Activated CD4-positive, alpha-beta T cell treated with anti-CD3 and anti-CD28 coated beads, Interleukin-2, amount 50 U/mL, for 48 hours (primary cell): ENCODE measurements around the gene KLHL2.
"Not testable (repeated sequence)": the region's sequence is repeated elsewhere in the genome, so short reads cannot be mapped to it uniquely, and the experiment has no call there.

Experiments used
- DNase-seq, 2 experiments: peaks; one replicate each; pipeline ENCODE4 v3.0.0-alpha.2; 2020

The KLHL2 gene

GRCh38 chr4:165332502-165332901 lies 125.1 kb downstream of the KLHL2 start:
- no peak for DNase-seq

- no peak for DNase-seq
These were observed 127.9 kb downstream of the KLHL2 start for GRCh38 chr4:165335163-165335703.

- no peak for DNase-seq
These were observed 129.4 kb downstream of the KLHL2 start for GRCh38 chr4:165336743-165337142.

GRCh38 chr4:165342340-165342739 lies 135.0 kb downstream of the KLHL2 start:
- DNase-seq: not testable (repeated sequence)

DNA sequence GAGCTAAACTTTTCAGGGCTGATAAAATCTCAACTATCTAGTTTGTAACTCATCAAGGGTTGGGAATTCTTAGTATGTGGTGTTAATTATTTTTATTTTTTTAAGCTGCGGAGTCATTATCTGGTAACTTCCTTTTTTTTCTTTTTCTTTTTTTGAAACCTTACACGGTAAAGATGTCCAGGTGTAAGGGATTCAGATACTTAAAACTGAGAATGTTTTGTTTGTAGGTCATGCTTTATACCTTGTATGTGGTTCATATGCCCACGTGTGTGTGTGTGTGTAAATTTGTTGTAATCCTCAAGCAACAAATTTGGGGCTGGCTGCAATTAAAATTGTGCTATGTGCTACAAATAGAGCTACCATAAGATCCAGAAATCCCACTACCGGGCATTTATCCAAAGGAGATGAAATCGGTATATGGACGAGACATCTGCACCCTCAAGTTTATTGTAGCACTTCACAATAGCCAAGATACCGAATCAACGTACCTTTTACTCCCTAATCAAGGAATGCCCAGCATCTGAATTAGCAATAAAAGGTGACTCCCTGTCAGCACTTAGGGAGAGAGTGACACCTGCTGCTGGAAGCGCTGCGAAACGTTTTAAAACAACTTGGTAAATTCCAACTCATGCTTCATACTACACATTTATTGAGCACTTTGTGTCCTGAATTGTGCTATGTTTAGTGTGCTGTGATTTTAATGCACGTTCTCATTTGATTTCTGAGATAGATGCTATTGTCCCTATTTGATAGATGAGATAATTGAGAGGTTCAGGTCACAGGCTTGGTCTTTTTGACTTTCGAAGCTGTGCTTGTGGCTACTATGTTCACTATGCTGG lies 136.2 kb downstream of the KLHL2 start:
- DNase-seq: no peak

- DNase-seq: no peak
These were observed 138.5 kb downstream of the KLHL2 start for GRCh38 chr4:165345666-165346417.

DNA sequence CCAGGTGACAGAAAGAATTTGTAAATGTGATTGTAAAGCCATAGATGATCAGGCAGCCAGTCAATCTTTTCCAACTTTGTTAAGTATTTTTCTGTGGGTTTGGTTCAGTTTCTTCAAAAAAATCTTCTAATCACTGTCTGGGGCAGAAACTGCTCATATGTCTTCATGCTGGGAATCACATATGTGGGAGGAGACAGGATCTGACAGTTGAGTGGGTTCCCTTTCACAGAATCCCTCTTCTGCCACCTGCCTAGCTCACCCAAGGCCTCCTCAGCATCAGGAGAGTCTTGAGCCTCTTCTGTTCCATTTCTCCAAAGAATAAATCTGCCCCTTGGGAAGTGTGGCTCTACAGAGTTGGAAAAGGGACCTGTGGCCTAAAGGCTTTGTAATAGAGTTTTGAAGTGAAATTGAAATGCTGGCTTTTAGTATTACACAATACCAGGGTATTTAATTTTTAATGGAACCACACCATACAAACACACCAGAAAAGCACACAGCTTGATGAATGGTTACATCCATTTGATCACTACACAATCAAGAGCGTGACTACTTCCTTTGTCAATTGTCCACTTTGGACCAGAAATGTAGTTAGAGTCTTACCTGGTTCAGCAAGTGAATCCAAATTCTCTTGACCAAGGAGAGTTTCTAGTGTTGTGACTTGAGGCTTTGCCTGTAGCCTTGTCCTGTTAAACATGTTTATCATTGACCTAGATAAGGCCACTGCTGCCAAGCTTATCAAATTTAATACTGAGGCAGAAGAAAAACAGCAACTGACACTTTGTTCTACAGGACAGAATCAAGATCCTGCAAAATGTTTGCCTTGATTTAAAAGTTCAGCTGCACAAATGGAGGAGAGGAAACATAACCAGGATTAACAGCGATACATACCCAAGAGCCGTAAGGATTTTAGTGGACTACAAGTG lies 140.5 kb downstream of the KLHL2 start:
- DNase-seq: no peak

GRCh38 chr4:165351359-165352130 lies 144.2 kb downstream of the KLHL2 start:
- DNase-seq: no peak

DNA sequence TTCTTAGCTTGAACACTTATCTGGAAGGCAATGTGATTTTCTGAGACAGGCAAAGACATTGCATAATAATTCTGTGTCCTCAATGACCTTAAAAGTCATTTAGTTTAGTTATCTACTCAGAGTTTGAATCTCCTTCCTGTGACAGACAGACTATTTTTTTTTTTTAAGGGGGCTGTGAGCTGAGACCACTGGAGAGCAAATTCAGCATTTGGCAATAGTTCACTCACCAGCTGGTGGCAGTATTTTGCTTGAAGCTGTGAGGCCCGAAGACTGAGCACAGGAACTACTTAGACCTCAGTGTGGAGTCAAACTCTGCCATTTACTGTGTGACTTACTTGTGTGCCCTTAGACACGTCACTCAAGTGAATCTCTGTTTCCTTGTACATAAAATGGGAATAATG lies 148.5 kb downstream of the KLHL2 start:
- DNase-seq: no peak

DNA sequence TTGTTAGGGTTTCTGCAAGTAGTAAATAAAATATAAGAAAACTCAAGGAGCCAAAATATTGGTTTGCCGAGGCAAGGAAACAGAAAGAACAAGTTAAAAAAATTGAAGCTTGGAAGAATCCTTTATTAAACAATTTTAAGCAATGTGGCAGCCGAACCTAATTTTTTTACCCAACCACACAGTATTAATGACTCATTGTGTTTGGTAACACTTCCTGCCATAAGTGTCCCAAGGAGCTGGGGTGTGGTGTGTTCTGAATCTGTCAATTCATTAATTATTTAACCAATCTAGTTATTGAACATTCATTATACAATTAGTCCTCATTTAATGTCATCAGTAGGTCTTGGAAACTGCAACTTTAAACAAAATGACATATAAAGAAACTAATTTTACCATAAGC lies 152.1 kb downstream of the KLHL2 start:
- no peak for DNase-seq

GRCh38 chr4:165360041-165360695 lies 152.8 kb downstream of the KLHL2 start:
- DNase-seq: no peak

DNA sequence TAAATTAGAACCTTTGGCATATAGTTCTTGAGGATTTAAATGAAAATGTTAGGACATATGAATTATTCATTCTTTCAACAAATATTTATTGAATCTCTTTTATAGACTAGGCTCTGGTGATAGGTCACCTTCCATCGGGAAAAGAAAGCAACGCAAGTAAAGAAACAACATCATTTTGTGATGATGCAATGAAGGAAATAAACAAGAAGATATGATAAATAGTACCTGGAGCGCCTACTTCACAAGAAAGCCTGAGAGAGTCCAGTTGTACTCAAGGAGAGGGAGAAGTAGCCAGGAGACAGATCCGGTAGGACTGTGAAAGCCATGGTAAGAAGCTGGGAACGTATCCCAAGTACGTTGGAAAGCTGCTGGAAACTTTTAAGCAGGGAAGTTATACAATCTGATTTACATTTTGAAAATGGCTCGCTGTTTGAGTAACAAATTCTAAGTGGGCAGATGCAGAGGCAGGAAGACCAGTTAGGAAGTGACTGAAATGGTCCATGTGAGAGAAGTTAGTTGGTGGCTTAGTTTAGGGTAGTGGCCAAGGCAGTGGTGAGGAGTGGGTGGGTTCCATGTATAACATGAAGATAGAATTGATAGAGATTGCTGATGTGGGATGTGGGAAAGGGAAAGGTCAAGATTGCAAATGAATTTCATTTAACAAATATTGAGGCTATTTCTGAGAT lies 153.8 kb downstream of the KLHL2 start:
- no peak for DNase-seq

GRCh38 chr4:165361810-165362209 lies 154.4 kb downstream of the KLHL2 start:
- no peak for DNase-seq

DNA sequence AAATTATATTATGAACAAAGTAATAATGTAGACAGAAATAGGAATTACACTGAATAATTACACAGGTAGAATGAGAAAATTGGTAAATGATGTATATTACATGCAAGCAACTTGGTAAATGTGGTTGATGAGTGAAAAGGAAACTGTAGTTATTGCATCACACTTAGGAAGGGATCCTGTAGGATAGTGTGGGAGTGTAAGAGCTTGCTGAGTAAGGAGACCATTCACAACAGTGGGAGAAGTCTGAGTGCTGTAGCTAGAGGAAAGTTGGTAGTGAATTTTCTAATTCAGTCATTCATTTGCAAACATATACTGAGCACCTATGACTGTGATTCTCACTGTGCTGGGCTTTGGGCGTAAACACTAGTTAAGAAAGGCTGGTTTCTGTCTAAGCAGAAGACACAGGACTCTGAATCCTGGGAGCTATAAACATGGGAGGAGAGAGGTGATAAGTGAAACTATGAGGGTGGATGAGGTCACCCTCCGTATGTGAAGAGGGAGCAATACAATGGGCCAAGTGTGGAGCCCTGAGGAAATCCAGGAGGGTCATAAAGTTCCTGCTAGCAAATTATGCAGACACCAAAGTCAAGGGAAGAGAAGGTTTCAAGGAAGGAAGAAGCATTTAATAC lies 157.2 kb downstream of the KLHL2 start:
- no peak for DNase-seq

- DNase-seq: no peak
These were observed 159.7 kb downstream of the KLHL2 start for GRCh38 chr4:165367040-165367439.

DNA sequence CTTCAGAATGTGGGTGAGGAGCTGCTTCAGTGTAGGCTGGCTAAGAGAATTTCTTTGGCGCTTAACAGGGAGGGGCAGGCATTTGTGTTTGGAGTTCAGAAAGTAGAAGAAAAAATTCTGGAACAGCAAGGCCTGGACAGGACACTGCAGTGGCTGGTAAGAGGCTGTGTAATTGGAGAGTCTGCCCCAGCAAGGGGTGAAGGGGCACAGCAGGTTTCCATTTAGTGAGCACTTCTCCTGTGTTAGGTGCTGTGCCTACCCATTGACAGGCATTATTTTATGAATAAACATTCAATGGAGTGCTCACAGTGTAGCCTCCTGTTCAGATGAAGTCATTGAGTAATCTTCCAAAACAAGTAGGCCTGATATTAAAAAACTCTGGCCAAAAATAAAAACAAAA lies 160.8 kb downstream of the KLHL2 start:
- no peak for DNase-seq

GRCh38 chr4:165368567-165368966 lies 161.2 kb downstream of the KLHL2 start:
- no peak for DNase-seq

DNA sequence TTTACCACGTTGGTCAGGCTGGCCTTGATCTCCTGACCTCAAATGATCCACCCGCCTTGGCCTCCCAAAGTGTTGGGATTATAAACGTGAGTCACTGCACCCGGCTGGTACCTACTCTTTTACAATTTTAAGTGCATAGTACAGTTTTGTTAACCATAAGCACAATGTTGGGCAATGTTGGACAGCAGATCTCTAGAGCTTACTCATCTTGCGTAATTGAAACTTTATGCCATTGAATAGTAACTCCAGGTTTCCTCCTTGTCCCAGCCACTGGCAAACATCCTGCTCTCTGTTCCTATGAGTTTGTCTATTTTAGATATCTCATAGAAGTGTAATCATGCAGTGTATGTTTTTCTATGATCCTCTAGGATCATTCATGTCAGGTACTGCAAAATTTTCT lies 162.2 kb downstream of the KLHL2 start:
- DNase-seq: no peak

DNA sequence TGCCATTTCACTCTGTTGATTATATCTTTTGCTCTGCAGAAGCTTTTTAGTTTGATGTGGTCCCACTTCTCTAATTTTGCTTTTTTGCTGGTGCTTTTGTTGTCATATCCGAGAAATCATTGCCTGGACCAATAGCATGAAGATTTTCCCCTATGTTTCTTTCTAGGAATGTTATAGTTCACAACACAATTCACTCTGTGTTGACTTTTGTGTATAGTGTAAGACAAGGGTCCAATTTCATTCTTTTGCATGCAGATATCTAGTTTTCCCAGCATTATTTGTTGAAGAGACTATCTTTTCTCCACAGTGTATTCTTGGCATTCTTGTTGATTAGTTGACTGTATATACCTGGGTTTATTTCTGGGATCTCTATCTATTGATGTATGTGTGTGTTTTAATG lies 163.2 kb downstream of the KLHL2 start:
- DNase-seq: no peak
